Measurements from ENCODE around the gene NPFF. TPM values are rescaled to one million over a fixed set of nuclear protein-coding genes. Genes with fewer than 3 reads are reported as not detected.

NPFF gene
- polyA plus RNA-seq, 1 donor (not counting 4 experiments of a cell fraction or from before 2014, with no cell fraction given), result not detected

DNA sequence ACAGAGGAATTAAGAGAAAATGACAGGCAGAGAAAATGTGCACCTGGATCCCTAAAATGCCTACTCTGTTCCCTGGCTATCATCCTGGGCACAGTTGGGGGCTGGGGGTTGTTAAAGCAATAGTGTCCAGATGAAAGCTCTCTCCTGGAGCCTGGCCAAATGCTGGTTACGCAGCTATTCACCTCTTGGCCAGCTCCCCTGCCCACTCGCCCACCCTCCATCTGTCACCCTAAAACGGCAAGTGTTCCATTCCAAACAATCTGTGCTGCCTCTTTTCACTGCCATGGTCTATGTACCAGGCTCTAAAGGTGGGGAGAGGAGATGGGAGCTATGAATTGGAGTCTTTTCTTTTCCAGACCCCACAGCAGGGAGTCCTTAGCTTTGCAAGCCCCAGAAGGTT, 24.7 kb upstream of the NPFF start:
- Histone ChIP-seq H3K27ac (ENCODE audit: control insufficient read depth, insufficient read depth, low read length) (no peak overlapping the region), H3K4me2 (ENCODE audit: control insufficient read depth, extremely low read depth, insufficient read depth, low read depth, low read length) (no peak overlapping the region), H3K9ac (ENCODE audit: control insufficient read depth, extremely low read depth, insufficient read depth, low read length) (no peak overlapping the region), H3K9me1 (ENCODE audit: control insufficient read depth, extremely low read depth, insufficient read depth, low read length) (no peaks in the 10 kb centered on the region), H3K79me2 (ENCODE audit: control insufficient read depth, insufficient read depth, low read length) (no peaks in the 10 kb centered on the region), H3K36me3 (ENCODE audit: control insufficient read depth in 2 of 2, extremely low read depth in 1 of 2, insufficient read depth in 2 of 2, low read length in 2 of 2) (peaks cover 7 to 26% of the 10 kb centered on the region in 2 experiments), H3K4me1 (ENCODE audit: control insufficient read depth, extremely low read depth, insufficient read depth, low read length) (peaks cover 2% of the 10 kb centered on the region), H3K4me3 (ENCODE audit: control insufficient read depth in 2 of 3, extremely low read depth in 1 of 3, insufficient read depth in 2 of 3, low read depth in 1 of 3, low read length in 3 of 3) (no peak overlapping the region), H3K27me3 (ENCODE audit: control insufficient read depth, extremely low read depth, insufficient read depth, low read length) (no peaks in the 10 kb centered on the region), H4K20me1 (ENCODE audit: control insufficient read depth, extremely low read depth, insufficient read depth, low read length) (no peaks in the 10 kb centered on the region), H2AFZ (ENCODE audit: control insufficient read depth, low read length) (no peak overlapping the region), H3K9me3 (ENCODE audit: control insufficient read depth, low read depth, low read length) (no peaks in the 10 kb centered on the region)
- no peak for TF ChIP-seq EZH2 (IDR thresholded peaks at IDR 0.05; ENCODE audit: low read length)
- TF ChIP-seq, protein P1, sequence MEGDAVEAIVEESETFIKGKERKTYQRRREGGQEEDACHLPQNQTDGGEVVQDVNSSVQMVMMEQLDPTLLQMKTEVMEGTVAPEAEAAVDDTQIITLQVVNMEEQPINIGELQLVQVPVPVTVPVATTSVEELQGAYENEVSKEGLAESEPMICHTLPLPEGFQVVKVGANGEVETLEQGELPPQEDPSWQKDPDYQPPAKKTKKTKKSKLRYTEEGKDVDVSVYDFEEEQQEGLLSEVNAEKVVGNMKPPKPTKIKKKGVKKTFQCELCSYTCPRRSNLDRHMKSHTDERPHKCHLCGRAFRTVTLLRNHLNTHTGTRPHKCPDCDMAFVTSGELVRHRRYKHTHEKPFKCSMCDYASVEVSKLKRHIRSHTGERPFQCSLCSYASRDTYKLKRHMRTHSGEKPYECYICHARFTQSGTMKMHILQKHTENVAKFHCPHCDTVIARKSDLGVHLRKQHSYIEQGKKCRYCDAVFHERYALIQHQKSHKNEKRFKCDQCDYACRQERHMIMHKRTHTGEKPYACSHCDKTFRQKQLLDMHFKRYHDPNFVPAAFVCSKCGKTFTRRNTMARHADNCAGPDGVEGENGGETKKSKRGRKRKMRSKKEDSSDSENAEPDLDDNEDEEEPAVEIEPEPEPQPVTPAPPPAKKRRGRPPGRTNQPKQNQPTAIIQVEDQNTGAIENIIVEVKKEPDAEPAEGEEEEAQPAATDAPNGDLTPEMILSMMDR (optimal IDR thresholded peaks at IDR 0.05 in 1 of 3, IDR thresholded peaks at IDR 0.05 in 1 of 3, conservative IDR thresholded peaks at IDR 0.05 in 1 of 3; ENCODE audit: extremely low read depth in 1 of 3, insufficient read depth in 2 of 3, low read length in 3 of 3), result no peak
- dilution Hi-C loops (cut with MboI; ENCODE audit: extremely low pct_ligation_motif_present, low sequenced_read_pairs), result no loop called here
- FAIRE-seq (no peak), DNase-seq (ENCODE audit: low read depth, low spot score) (no peak)

DNA sequence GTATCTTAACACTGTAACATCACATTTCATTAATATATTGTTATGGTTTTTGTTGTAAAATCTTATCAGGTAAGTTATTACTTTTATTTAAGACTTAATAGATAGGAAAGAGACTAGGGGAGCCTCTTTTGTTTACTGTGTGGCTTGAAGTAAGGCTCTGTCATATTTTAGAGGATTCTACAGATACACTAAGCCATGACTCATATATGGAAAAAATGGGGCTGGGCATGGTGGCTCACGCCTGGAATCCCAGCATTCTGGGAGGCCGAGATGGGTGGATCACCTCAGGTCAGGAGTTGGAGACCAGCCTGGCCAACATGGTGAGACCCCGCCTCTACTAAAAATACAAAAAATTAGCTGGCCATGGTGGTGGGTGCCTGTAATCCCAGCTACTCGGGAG, 23.6 kb upstream of the NPFF start:
- peak overlapping the region; percentile 20 for H3K27ac ChIP-seq (ENCODE audit: control insufficient read depth, insufficient read depth, low read length)
- H3K79me2 ChIP-seq (ENCODE audit: control insufficient read depth, insufficient read depth, low read length), result no peaks in the 10 kb centered on the region
- peaks cover 2% of the 10 kb centered on the region for H3K4me1 ChIP-seq (ENCODE audit: control insufficient read depth, extremely low read depth, insufficient read depth, low read length)
- peaks cover 7 to 26% of the 10 kb centered on the region in 2 experiments for H3K36me3 ChIP-seq (ENCODE audit: control insufficient read depth in 2 of 2, extremely low read depth in 1 of 2, insufficient read depth in 2 of 2, low read length in 2 of 2)
- no peak for FAIRE-seq
- no peaks in the 10 kb centered on the region for H3K27me3 ChIP-seq (ENCODE audit: control insufficient read depth, extremely low read depth, insufficient read depth, low read length)
- H2AFZ ChIP-seq (ENCODE audit: control insufficient read depth, low read length), result no peak overlapping the region
- H3K9ac ChIP-seq (ENCODE audit: control insufficient read depth, extremely low read depth, insufficient read depth, low read length), result no peak overlapping the region
- H3K9me3 ChIP-seq (ENCODE audit: control insufficient read depth, low read depth, low read length), result no peaks in the 10 kb centered on the region
- no peaks in the 10 kb centered on the region for H3K9me1 ChIP-seq (ENCODE audit: control insufficient read depth, extremely low read depth, insufficient read depth, low read length)
- DNase-seq (ENCODE audit: low read depth, low spot score), result no peak
- no peak overlapping the region for H3K4me3 ChIP-seq (ENCODE audit: control insufficient read depth in 2 of 3, extremely low read depth in 1 of 3, insufficient read depth in 2 of 3, low read depth in 1 of 3, low read length in 3 of 3)
- H3K4me2 ChIP-seq (ENCODE audit: control insufficient read depth, extremely low read depth, insufficient read depth, low read depth, low read length), result no peak overlapping the region
- dilution Hi-C loops (cut with MboI; ENCODE audit: extremely low pct_ligation_motif_present, low sequenced_read_pairs), result no loop called here
- no peaks in the 10 kb centered on the region for H4K20me1 ChIP-seq (ENCODE audit: control insufficient read depth, extremely low read depth, insufficient read depth, low read length)
- TF ChIP-seq, protein P1 (optimal IDR thresholded peaks at IDR 0.05 in 1 of 3, IDR thresholded peaks at IDR 0.05 in 1 of 3, conservative IDR thresholded peaks at IDR 0.05 in 1 of 3; ENCODE audit: extremely low read depth in 1 of 3, insufficient read depth in 2 of 3, low read length in 3 of 3), result no peak

All from keratinocyte (primary cell).